ENCODE measurements around the gene POLG. TPM values are rescaled to one million over a fixed set of nuclear protein-coding genes. Genes with fewer than 3 reads are reported as not detected.

POLG gene
- total RNA-seq, 2 experiments from 2014 or later = 139 to 140 TPM

- Histone ChIP-seq H3K4me1 (ENCODE audit: insufficient read depth, low read length) (peaks cover 11% of the 10 kb centered on the region), H3K27me3 (ENCODE audit: control insufficient read depth in 1 of 2, insufficient read depth in 2 of 2, low read length in 2 of 2) (peaks cover 42 to 48% of the 10 kb centered on the region in 2 experiments), H3K36me3 (ENCODE audit: insufficient read depth, low read length) (no peaks in the 10 kb centered on the region), H3K27ac (ENCODE audit: low read depth in 1 of 2, low read length in 2 of 2) (no peak overlapping the region), H3K4me3 (ENCODE audit: low read length) (no peak overlapping the region), H3K9me3 (ENCODE audit: control insufficient read depth in 1 of 2, insufficient read depth in 1 of 2, low read length in 2 of 2) (no peaks in the 10 kb centered on the region)
- H3K27ac Mint-ChIP-seq = no peak overlapping the region
- no peaks in the 10 kb centered on the region for H3K9me3 Mint-ChIP-seq
- POLR2A ChIA-PET = no interaction called here
- H3K27me3 Mint-ChIP-seq = peaks cover 67% of the 10 kb centered on the region
- TF ChIP-seq CTCF (IDR thresholded peaks at IDR 0.05) = no peak
- no peak for DNase-seq
- H3K4me1 Mint-ChIP-seq (ENCODE audit: low read depth) = no peaks in the 10 kb centered on the region
- ATAC-seq (ENCODE audit: poor library complexity) = no peak
- no peaks in the 10 kb centered on the region for H3K36me3 Mint-ChIP-seq (ENCODE audit: low read depth)
- H3K4me3 Mint-ChIP-seq = no peak overlapping the region
- intact Hi-C loops (cut with DNase I, micrococcal nuclease) = no loop called here
- CTCF ChIA-PET = no interaction called here
Observed at GRCh38 chr15:89353991-89354390, 19.4 kb upstream of the POLG start.

GRCh38 chr15:89352476-89352875 lies 17.9 kb upstream of the POLG start:
- H3K36me3 Mint-ChIP-seq (ENCODE audit: low read depth) = no peaks in the 10 kb centered on the region
- no peaks in the 10 kb centered on the region for H3K9me3 ChIP-seq (ENCODE audit: control insufficient read depth in 1 of 2, insufficient read depth in 1 of 2, low read length in 2 of 2)
- no peaks in the 10 kb centered on the region for H3K9me3 Mint-ChIP-seq
- H3K4me1 ChIP-seq (ENCODE audit: insufficient read depth, low read length) = peaks cover 3% of the 10 kb centered on the region
- peaks cover 31 to 37% of the 10 kb centered on the region in 2 experiments for H3K27me3 ChIP-seq (ENCODE audit: control insufficient read depth in 1 of 2, insufficient read depth in 2 of 2, low read length in 2 of 2)
- ATAC-seq (ENCODE audit: poor library complexity) (no peak), DNase-seq (peak in 1 of 14 experiments; percentile 4)
- no peak overlapping the region for H3K27ac ChIP-seq (ENCODE audit: low read depth in 1 of 2, low read length in 2 of 2)
- CTCF ChIA-PET = interaction anchor here (0.7 kb wide), 1 partner anchor 31 kb away, joined by 3 read pairs; no protein-coding TSS in a partner anchor
- H3K4me1 Mint-ChIP-seq (ENCODE audit: low read depth) = no peaks in the 10 kb centered on the region
- no peaks in the 10 kb centered on the region for H3K36me3 ChIP-seq (ENCODE audit: insufficient read depth, low read length)
- H3K27ac Mint-ChIP-seq = no peak overlapping the region
- POLR2A ChIA-PET = no interaction called here
- no peak for TF ChIP-seq CTCF (IDR thresholded peaks at IDR 0.05)
- no peak overlapping the region for H3K4me3 ChIP-seq (ENCODE audit: low read length)
- intact Hi-C loops (cut with DNase I, micrococcal nuclease) = no loop called here
- H3K27me3 Mint-ChIP-seq = peaks cover 60% of the 10 kb centered on the region
- no peak overlapping the region for H3K4me3 Mint-ChIP-seq

- ChIA-PET CTCF (interaction anchor here (2.1 kb wide), 1 partner anchor 10 kb away, joined by 5 read pairs; no protein-coding TSS in a partner anchor), POLR2A (no interaction called here)
- H3K4me1 ChIP-seq (ENCODE audit: insufficient read depth, low read length) = peaks cover 3% of the 10 kb centered on the region
- H3K36me3 ChIP-seq (ENCODE audit: insufficient read depth, low read length) = no peaks in the 10 kb centered on the region
- H3K9me3 Mint-ChIP-seq = no peaks in the 10 kb centered on the region
- ATAC-seq (ENCODE audit: poor library complexity) (no peak), DNase-seq (no peak)
- no peak overlapping the region for H3K4me3 Mint-ChIP-seq
- H3K27me3 Mint-ChIP-seq = peaks cover 38% of the 10 kb centered on the region
- no peak overlapping the region for H3K27ac ChIP-seq (ENCODE audit: low read depth in 1 of 2, low read length in 2 of 2)
- intact Hi-C loops (cut with DNase I, micrococcal nuclease) = no loop called here
- H3K27me3 ChIP-seq (ENCODE audit: control insufficient read depth in 1 of 2, insufficient read depth in 2 of 2, low read length in 2 of 2) = peaks cover 5 to 8% of the 10 kb centered on the region in 2 experiments
- H3K36me3 Mint-ChIP-seq (ENCODE audit: low read depth) = no peaks in the 10 kb centered on the region
- TF ChIP-seq CTCF (IDR thresholded peaks at IDR 0.05) = no peak
- no peak overlapping the region for H3K27ac Mint-ChIP-seq
- no peaks in the 10 kb centered on the region for H3K9me3 ChIP-seq (ENCODE audit: control insufficient read depth in 1 of 2, insufficient read depth in 1 of 2, low read length in 2 of 2)
- H3K4me3 ChIP-seq (ENCODE audit: low read length) = no peak overlapping the region
- H3K4me1 Mint-ChIP-seq (ENCODE audit: low read depth) = no peaks in the 10 kb centered on the region
Observed at GRCh38 chr15:89349206-89349558, 14.6 kb upstream of the POLG start.

Measured in CD4-positive, alpha-beta T cell (primary cell).